Stomach (tissue), 4 donors: ENCODE results near the gene WDR49.

ENCODE experiments used
- CTCF ChIP-seq, 7 experiments: fragments of 450-650 bp in 4 of 7; fragments of 200-600 bp in 3 of 7; sonication (generic) in 3 of 7; IDR thresholded peaks; one replicate each; pipeline ENCODE4 v1.5.1; 2016 to 2019; ENCODE audit warnings: antibody characterized with exemption in 7 of 7, control low read depth in 2 of 7, mild to moderate bottlenecking in 1 of 7
- POLR2A ChIP-seq, 4 donors: fragments of 450-650 bp; IDR thresholded peaks; one replicate each; pipeline ENCODE4 v1.6.1; 2016; ENCODE audit warnings: antibody characterized with exemption in 4 of 4, control low read depth in 2 of 4, mild to moderate bottlenecking in 1 of 4, moderate library complexity in 1 of 4

DNA sequence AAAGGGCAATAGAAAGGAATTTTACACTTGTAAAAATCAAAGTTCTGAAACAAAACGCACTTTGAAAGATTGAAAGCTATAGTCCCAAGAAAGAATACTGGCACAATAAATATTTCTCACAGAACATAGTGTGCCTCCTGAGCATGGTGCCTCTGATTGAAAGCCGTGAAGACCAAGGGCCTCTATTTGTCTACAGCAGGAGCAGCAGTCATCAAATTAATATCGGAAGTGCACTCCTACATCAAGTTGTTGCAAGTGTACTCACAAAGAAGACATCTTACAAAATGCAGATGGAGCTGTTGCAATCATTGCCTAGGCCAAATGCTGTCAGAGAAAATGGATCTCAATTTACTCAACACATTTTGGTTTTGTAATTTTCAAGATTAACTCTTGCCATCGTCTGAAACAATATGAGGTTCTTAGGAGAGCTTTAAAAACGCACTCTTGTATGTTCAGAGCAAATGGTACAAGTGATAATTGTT, 9.2 kb upstream of the WDR49 start:
- TF ChIP-seq POLR2A (IDR thresholded peaks at IDR 0.05) (no peak), CTCF (IDR thresholded peaks at IDR 0.05) (no peak)
